Measurements from ENCODE around the gene RING1. TPM values are rescaled to one million over a fixed set of nuclear protein-coding genes. Genes with fewer than 3 reads are reported as not detected.

The RING1 gene
- total RNA-seq, 2 experiments from 2014 or later = 31.8 to 40.0 TPM

DNA sequence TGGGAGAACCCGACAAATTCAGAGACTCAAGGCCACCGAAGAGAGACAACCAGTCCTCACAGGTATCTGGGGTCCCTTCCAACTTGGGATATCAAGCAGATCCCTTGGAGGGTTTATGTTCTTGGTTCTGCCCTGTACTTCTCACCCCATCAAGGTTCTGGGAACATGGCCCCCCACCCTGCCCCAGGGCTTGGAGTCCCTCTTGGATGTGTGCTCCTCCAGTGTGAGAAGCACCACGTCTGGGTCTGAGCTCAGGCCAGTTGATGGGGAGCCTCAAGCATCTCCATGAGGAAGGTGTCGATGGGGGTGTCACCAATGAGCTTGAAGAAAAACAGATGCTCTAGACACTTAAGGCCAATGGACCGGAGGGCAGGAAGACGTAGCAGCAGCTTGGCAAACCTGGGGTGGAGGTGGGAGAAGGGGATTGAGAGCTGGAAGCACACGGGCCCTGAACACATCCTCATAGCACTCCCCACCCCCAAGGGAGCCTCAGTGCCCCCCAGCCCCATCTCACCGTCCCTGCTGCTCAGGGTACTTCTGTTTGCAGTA is 13.8 kb upstream of the RING1 start:
- no TSS peak for BruUV-seq (replicated peaks)
- Histone ChIP-seq H3K27ac (ENCODE audit: low read depth, low read length, poor library complexity, severe bottlenecking) (no peak overlapping the region), H3K4me2 (ENCODE audit: low read length) (no peak overlapping the region), H3K4me3 (ENCODE audit: low read depth, low read length, poor library complexity, severe bottlenecking) (no peak overlapping the region), H4K20me1 (ENCODE audit: insufficient read depth, low read length) (no peaks in the 10 kb centered on the region; the same call in 1 of the 2 replicates), H3K36me3 (ENCODE audit: insufficient read depth, low read length) (peaks cover 47% of the 10 kb centered on the region), H3K9me3 (ENCODE audit: low read length) (no peaks in the 10 kb centered on the region), H2AFZ (ENCODE audit: low read length) (no peak overlapping the region), H3K79me2 (ENCODE audit: insufficient read depth, low read depth, low read length) (peaks cover 8% of the 10 kb centered on the region; the same call in 1 of the 2 replicates), H3K9me2 (ENCODE audit: insufficient read depth, low read length) (no peaks in the 10 kb centered on the region), H3K4me1 (ENCODE audit: insufficient read depth, low read length, poor library complexity, severe bottlenecking) (peaks cover 22% of the 10 kb centered on the region)
- no peak for DNase-seq (ENCODE audit: low spot score)
- intact Hi-C loops (cut with micrococcal nuclease; ENCODE audit: unreplicated experiment) = no loop called here
- CTCF ChIA-PET (ENCODE audit: unreplicated experiment) = no interaction called here
- POLR2A ChIA-PET = no interaction called here
- TF ChIP-seq EZH2phosphoT487 (IDR thresholded peaks at IDR 0.05; ENCODE audit: borderline replicate concordance, low read depth, low read length) = no peak
- TF ChIP-seq, protein P1, sequence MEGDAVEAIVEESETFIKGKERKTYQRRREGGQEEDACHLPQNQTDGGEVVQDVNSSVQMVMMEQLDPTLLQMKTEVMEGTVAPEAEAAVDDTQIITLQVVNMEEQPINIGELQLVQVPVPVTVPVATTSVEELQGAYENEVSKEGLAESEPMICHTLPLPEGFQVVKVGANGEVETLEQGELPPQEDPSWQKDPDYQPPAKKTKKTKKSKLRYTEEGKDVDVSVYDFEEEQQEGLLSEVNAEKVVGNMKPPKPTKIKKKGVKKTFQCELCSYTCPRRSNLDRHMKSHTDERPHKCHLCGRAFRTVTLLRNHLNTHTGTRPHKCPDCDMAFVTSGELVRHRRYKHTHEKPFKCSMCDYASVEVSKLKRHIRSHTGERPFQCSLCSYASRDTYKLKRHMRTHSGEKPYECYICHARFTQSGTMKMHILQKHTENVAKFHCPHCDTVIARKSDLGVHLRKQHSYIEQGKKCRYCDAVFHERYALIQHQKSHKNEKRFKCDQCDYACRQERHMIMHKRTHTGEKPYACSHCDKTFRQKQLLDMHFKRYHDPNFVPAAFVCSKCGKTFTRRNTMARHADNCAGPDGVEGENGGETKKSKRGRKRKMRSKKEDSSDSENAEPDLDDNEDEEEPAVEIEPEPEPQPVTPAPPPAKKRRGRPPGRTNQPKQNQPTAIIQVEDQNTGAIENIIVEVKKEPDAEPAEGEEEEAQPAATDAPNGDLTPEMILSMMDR (conservative IDR thresholded peaks at IDR 0.05; ENCODE audit: low read length) = no peak

DNA sequence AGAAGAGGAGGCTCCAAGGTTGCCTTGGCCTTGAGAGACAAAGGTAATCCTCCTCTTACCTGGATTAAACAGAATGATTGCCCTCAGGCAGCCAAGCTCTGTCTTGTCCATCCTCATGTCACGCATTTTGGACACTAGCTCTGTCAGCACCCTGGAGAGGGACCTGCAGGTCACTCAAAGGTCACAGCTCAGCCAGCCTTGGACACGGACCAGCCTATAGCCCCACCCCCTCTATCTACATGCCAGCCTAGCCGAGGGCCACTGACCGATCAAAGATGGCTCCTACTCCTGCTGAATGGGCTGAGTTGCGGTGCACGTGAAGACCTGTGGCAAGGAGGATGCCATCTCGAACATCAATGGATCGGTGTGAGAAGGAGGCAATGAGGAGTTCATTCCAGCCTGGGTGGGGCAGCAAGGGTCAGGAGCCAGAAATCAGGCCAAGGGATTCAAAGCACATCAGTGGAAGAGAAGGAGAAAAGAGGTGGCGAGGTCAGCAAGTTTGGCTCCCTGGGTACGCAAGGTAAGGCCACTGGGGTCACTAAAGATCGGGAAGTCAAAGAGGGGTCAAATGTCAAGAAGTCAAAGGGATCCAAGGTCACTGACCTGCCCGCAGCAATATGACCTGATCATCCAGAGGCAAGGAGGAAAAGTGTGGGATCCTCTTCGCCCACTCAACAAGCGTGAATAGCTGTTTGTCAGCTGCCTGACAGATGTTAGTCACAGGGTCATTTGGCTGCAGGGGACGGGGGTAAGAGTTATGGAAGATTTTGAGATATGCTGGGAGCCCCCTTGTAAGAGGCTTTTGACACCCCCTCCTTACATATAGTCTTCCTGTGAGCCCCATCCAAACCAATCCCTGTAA is 12.8 kb upstream of the RING1 start:
- Histone ChIP-seq H2AFZ (ENCODE audit: low read length) (no peak overlapping the region), H3K9me3 (ENCODE audit: low read length) (no peaks in the 10 kb centered on the region), H4K20me1 (ENCODE audit: insufficient read depth, low read length) (no peaks in the 10 kb centered on the region; the same call in 1 of the 2 replicates), H3K79me2 (ENCODE audit: insufficient read depth, low read depth, low read length) (peaks cover 13% of the 10 kb centered on the region; the same call in 1 of the 2 replicates), H3K4me1 (ENCODE audit: insufficient read depth, low read length, poor library complexity, severe bottlenecking) (peaks cover 24% of the 10 kb centered on the region), H3K4me2 (ENCODE audit: low read length) (no peak overlapping the region), H3K9me2 (ENCODE audit: insufficient read depth, low read length) (no peaks in the 10 kb centered on the region), H3K27ac (ENCODE audit: low read depth, low read length, poor library complexity, severe bottlenecking) (no peak overlapping the region), H3K4me3 (ENCODE audit: low read depth, low read length, poor library complexity, severe bottlenecking) (no peak overlapping the region), H3K36me3 (ENCODE audit: insufficient read depth, low read length) (peaks cover 47% of the 10 kb centered on the region)
- no peak for DNase-seq (ENCODE audit: low spot score)
- intact Hi-C loops (cut with micrococcal nuclease; ENCODE audit: unreplicated experiment) = loop anchor here (2.0 kb wide), 1 partner anchor 35 kb away; no protein-coding TSS in a partner anchor
- TF ChIP-seq, protein P1 (conservative IDR thresholded peaks at IDR 0.05; ENCODE audit: low read length) = no peak
- TF ChIP-seq EZH2phosphoT487 (IDR thresholded peaks at IDR 0.05; ENCODE audit: borderline replicate concordance, low read depth, low read length) = no peak
- CTCF ChIA-PET (ENCODE audit: unreplicated experiment) = no interaction called here
- POLR2A ChIA-PET = no interaction called here
- BruUV-seq (replicated peaks) = no TSS peak
